ENCODE data around the gene ZSCAN2. TPM values are rescaled to one million over a fixed set of nuclear protein-coding genes. Genes with fewer than 3 reads are reported as not detected.
A peak's percentile ranks its signal among the peaks of the same experiment; 100 is the strongest.

Gene ZSCAN2
- total RNA-seq, 3 donors from 2014 or later = 7.8 to 14.8 (median 14.4) TPM

GRCh38 chr15:84586696-84587095, 14.1 kb upstream of the ZSCAN2 start:
- Histone ChIP-seq H3K9me3 (no peaks in the 10 kb centered on the region), H3K27ac (no peak overlapping the region), H3K4me1 (no peaks in the 10 kb centered on the region), H3K27me3 (no peaks in the 10 kb centered on the region), H3K4me3 (no peak overlapping the region), H3K36me3 (no peaks in the 10 kb centered on the region)
- DNase-seq (ENCODE audit: low spot score in 2 of 2) = no peak
- intact Hi-C loops (cut with DNase I; ENCODE audit: low total_unique reads) = no loop called here
- TF ChIP-seq POLR2AphosphoS5 (IDR thresholded peaks at IDR 0.05) = no peak

- no peaks in the 10 kb centered on the region for H3K36me3 ChIP-seq
- no peak for TF ChIP-seq POLR2A (IDR thresholded peaks at IDR 0.05)
- TF ChIP-seq CTCF (IDR thresholded peaks at IDR 0.05) = peak in 2 of 3 donors; percentile 34 to 50
- intact Hi-C loops (cut with DNase I; ENCODE audit: low total_unique reads) = no loop called here
- peak overlapping the region; percentile 30 to 60 (median 42) for H3K4me3 ChIP-seq
- H3K27me3 ChIP-seq = no peaks in the 10 kb centered on the region
- no peaks in the 10 kb centered on the region for H3K9me3 ChIP-seq
- no peaks in the 10 kb centered on the region for H3K4me1 ChIP-seq
- DNase-seq (ENCODE audit: low spot score in 2 of 2) = peak; percentile 73 to 86
- H3K27ac ChIP-seq = no peak overlapping the region
These were observed 12.5 kb upstream of the ZSCAN2 start for GRCh38 chr15:84588053-84588874.

GRCh38 chr15:84590406-84590805, 10.4 kb upstream of the ZSCAN2 start:
- Histone ChIP-seq H3K9me3 (no peaks in the 10 kb centered on the region), H3K27me3 (no peaks in the 10 kb centered on the region), H3K27ac (no peak overlapping the region), H3K4me3 (no peak overlapping the region), H3K36me3 (no peaks in the 10 kb centered on the region), H3K4me1 (no peaks in the 10 kb centered on the region)
- DNase-seq (ENCODE audit: low spot score in 2 of 2) = no peak
- intact Hi-C loops (cut with DNase I; ENCODE audit: low total_unique reads) = no loop called here
- TF ChIP-seq POLR2AphosphoS5 (IDR thresholded peaks at IDR 0.05) = no peak
- no peak for TF ChIP-seq POLR2A (IDR thresholded peaks at IDR 0.05)
- TF ChIP-seq CTCF (IDR thresholded peaks at IDR 0.05) = no peak

GRCh38 chr15:84591815-84592214, 9.0 kb upstream of the ZSCAN2 start:
- no peak overlapping the region for H3K27ac ChIP-seq
- no peak for TF ChIP-seq CTCF (IDR thresholded peaks at IDR 0.05)
- no peak for TF ChIP-seq POLR2AphosphoS5 (IDR thresholded peaks at IDR 0.05)
- no peak for TF ChIP-seq POLR2A (IDR thresholded peaks at IDR 0.05)
- no peak overlapping the region for H3K4me3 ChIP-seq
- no peaks in the 10 kb centered on the region for H3K4me1 ChIP-seq
- intact Hi-C loops (cut with DNase I; ENCODE audit: low total_unique reads) = no loop called here
- H3K36me3 ChIP-seq = no peaks in the 10 kb centered on the region
- H3K27me3 ChIP-seq = no peaks in the 10 kb centered on the region
- no peaks in the 10 kb centered on the region for H3K9me3 ChIP-seq
- DNase-seq (ENCODE audit: low spot score in 2 of 2) = no peak

GRCh38 chr15:84594617-84595290, 6.1 kb upstream of the ZSCAN2 start:
- TF ChIP-seq POLR2A (IDR thresholded peaks at IDR 0.05) (no peak), POLR2AphosphoS5 (IDR thresholded peaks at IDR 0.05) (no peak), CTCF (IDR thresholded peaks at IDR 0.05) (no peak)
- Histone ChIP-seq H3K9me3 (no peaks in the 10 kb centered on the region), H3K27me3 (no peaks in the 10 kb centered on the region), H3K4me3 (no peak overlapping the region), H3K4me1 (no peaks in the 10 kb centered on the region), H3K36me3 (no peaks in the 10 kb centered on the region), H3K27ac (no peak overlapping the region)
- DNase-seq (ENCODE audit: low spot score in 2 of 2) = no peak
- intact Hi-C loops (cut with DNase I; ENCODE audit: low total_unique reads) = no loop called here
